Loucy (cell line): Measurements from ENCODE around the gene FAM168A.
A peak's percentile ranks its signal among the peaks of the same experiment; 100 is the strongest.

ENCODE experiments used
- H2AFZ ChIP-seq: fragments of 200-600 bp; sonication (generic); 2 replicates; pipeline ENCODE4 v1.6.0; 2016; ENCODE audit warnings: antibody characterized with exemption, mild to moderate bottlenecking, low read length, moderate library complexity
- H3F3A ChIP-seq: fragments of 200-600 bp; 2 replicates; pipeline ENCODE4 v1.6.0; 2016; ENCODE audit warnings: antibody characterized with exemption, low read depth, mild to moderate bottlenecking
- H3K27me3 ChIP-seq: fragments of 200-600 bp; sonication (generic); 2 replicates; pipeline ENCODE4 v1.6.1; 2014; ENCODE audit warnings: low read length, mild to moderate bottlenecking; ENCODE audit not compliant: insufficient read depth, poor library complexity, severe bottlenecking
- H3K36me3 ChIP-seq: fragments of 200-600 bp; sonication (generic); 2 replicates; pipeline ENCODE4 v1.6.1; 2016; ENCODE audit warnings: low read length; ENCODE audit not compliant: insufficient read depth
- H3K4me1 ChIP-seq: fragments of 200-600 bp; sonication (generic); 2 replicates; pipeline ENCODE4 v1.5.1; 2014; ENCODE audit warnings: low read length, mild to moderate bottlenecking; ENCODE audit not compliant: insufficient read depth, poor library complexity, severe bottlenecking
- H3K4me2 ChIP-seq: fragments of 200-600 bp; sonication (generic); 2 replicates; pipeline ENCODE4 v1.6.0; 2014; ENCODE audit warnings: antibody characterized with exemption, low read length, low read depth, mild to moderate bottlenecking; ENCODE audit not compliant: poor library complexity, severe bottlenecking
- H3K4me3 ChIP-seq: fragments of 200-600 bp; sonication (generic); 2 replicates; pipeline ENCODE4 v1.5.1; 2014; ENCODE audit warnings: low read length, mild to moderate bottlenecking, mixed read lengths; ENCODE audit not compliant: poor library complexity, severe bottlenecking
- H3K79me2 ChIP-seq: fragments of 200-600 bp; sonication (generic); 2 replicates; pipeline ENCODE4 v1.6.1; 2014; ENCODE audit warnings: low read length; ENCODE audit not compliant: insufficient read depth
- H3K9ac ChIP-seq: fragments of 200-600 bp; sonication (generic); 2 replicates; pipeline ENCODE4 v1.6.0; 2014; ENCODE audit warnings: mild to moderate bottlenecking, low read depth, low read length, moderate library complexity; ENCODE audit not compliant: poor library complexity, severe bottlenecking
- H3K9me2 ChIP-seq: fragments of 200-600 bp; sonication (generic); replicated peaks from 2 replicates; pipeline ENCODE4 v1.6.1; 2016; ENCODE audit warnings: low read depth, low read length, mixed read lengths
- H3K9me3 ChIP-seq: fragments of 200-600 bp; sonication (generic); 2 replicates; pipeline ENCODE4 v1.6.1; 2014; ENCODE audit warnings: mild to moderate bottlenecking, antibody characterized with exemption, low read length, low read depth; ENCODE audit not compliant: insufficient read depth
- H4K20me1 ChIP-seq: fragments of 200-600 bp; sonication (generic); 2 replicates; pipeline ENCODE4 v1.6.0; 2014; ENCODE audit warnings: antibody characterized with exemption, low read length, mild to moderate bottlenecking; ENCODE audit not compliant: insufficient read depth, poor library complexity, severe bottlenecking
- EZH2phosphoT487 ChIP-seq: fragments of 200-600 bp; IDR thresholded peaks from 2 replicates; pipeline ENCODE4 v1.6.1; 2018; ENCODE audit warnings: antibody characterized with exemption, mild to moderate bottlenecking, moderate library complexity, borderline replicate concordance
- TF ChIP-seq, protein P1 (sequence below): fragments of 200-600 bp; sonication (generic); conservative IDR thresholded peaks from 2 replicates; pipeline ENCODE4 v1.5.1; 2014; ENCODE audit warnings: mild to moderate bottlenecking, antibody characterized with exemption, low read length

Gene FAM168A

DNA sequence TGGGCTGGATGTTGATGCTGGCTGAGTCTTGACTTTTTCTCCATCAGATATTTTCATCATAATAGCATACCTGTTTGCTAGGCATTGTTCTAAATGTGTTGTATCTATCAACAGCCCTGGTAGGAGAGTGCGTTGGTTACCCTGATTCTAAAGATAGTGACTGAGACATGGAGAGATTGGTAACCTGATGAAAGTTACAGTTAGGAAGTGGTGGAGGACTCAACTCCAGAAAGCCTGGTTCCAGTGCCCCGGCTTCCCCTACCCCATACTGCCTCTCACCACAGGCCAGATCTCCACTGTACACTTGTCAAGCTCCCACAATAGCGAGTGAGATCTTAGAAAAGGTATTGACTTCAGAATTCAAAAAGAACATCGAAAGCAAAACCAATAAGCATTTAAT is 244.5 kb downstream of the FAM168A start:
- peaks cover 15% of the 10 kb centered on the region for H3K4me1 ChIP-seq
- H3F3A ChIP-seq: no peaks in the 10 kb centered on the region
- H3K9me2 ChIP-seq: no peaks in the 10 kb centered on the region
- no peak overlapping the region for H3K9ac ChIP-seq
- H3K27me3 ChIP-seq: no peaks in the 10 kb centered on the region
- peak overlapping the region; percentile 2 for H3K4me2 ChIP-seq
- no peaks in the 10 kb centered on the region for H3K36me3 ChIP-seq
- H3K79me2 ChIP-seq: no peaks in the 10 kb centered on the region
- no peaks in the 10 kb centered on the region for H3K9me3 ChIP-seq
- H4K20me1 ChIP-seq: no peaks in the 10 kb centered on the region
- TF ChIP-seq EZH2phosphoT487: no peak
- TF ChIP-seq, protein P1, sequence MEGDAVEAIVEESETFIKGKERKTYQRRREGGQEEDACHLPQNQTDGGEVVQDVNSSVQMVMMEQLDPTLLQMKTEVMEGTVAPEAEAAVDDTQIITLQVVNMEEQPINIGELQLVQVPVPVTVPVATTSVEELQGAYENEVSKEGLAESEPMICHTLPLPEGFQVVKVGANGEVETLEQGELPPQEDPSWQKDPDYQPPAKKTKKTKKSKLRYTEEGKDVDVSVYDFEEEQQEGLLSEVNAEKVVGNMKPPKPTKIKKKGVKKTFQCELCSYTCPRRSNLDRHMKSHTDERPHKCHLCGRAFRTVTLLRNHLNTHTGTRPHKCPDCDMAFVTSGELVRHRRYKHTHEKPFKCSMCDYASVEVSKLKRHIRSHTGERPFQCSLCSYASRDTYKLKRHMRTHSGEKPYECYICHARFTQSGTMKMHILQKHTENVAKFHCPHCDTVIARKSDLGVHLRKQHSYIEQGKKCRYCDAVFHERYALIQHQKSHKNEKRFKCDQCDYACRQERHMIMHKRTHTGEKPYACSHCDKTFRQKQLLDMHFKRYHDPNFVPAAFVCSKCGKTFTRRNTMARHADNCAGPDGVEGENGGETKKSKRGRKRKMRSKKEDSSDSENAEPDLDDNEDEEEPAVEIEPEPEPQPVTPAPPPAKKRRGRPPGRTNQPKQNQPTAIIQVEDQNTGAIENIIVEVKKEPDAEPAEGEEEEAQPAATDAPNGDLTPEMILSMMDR: no peak
- no peak overlapping the region for H3K4me3 ChIP-seq
- H2AFZ ChIP-seq: no peak overlapping the region

DNA sequence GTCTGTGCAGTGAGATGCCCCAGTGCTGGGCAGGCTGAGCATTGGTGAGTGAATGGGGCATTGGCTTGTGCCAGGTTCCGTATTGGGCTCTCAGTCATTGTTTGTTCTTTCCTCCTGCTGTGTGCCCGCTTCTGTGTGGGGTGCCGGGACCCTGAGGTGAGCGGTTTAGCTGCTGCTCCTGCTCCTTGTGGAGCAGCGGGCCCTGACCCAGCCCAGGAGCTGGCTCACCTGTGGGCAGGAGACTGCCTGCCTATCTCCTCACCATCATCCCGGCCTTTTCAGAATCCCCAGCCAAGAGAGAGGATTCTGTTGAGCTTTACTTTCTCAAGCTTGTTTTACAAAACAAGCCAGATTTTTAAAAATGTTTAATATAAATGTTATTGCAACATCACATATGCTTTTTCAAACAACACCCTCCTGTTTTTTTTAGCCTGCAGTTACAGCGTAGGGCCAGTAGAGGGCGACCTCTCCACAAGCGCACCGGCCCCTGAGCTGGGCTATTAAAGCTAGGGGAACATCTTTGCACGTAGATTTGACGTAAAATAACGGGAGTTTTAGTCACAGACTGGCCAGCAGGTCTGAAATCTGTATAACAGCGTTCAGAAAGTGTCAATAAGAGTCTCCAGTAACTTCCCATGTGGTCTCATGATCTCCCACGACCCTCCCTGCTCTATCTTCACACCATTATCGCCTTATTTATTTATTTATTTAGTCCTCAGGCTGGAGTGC is 246.8 kb downstream of the FAM168A start:
- TF ChIP-seq, protein P1: peak; percentile 98
- no peak for TF ChIP-seq EZH2phosphoT487
- Histone ChIP-seq H3K9me2 (no peaks in the 10 kb centered on the region), H3K36me3 (no peaks in the 10 kb centered on the region), H3K4me2 (no peak overlapping the region), H3K27me3 (no peaks in the 10 kb centered on the region), H4K20me1 (no peaks in the 10 kb centered on the region), H3K9ac (no peak overlapping the region), H2AFZ (no peak overlapping the region; the same call in 1 of the 2 replicates), H3K4me1 (peaks cover 15% of the 10 kb centered on the region), H3K79me2 (no peaks in the 10 kb centered on the region), H3K9me3 (no peaks in the 10 kb centered on the region), H3F3A (no peaks in the 10 kb centered on the region), H3K4me3 (no peak overlapping the region)
